HEK293 (cell line): Measurements from ENCODE around the gene CLTC.

Source experiments
- CTCF ChIA-PET: fragments of 350-600 bp; formaldehyde crosslinking; extraction: SDS; loops from one replicate; lab custom pipeline; 2021; ENCODE audit warnings: antibody characterized with exemption; lab: Yijun Ruan, JAX
- POLR2A ChIA-PET: fragments of 300-600 bp; formaldehyde crosslinking; extraction: SDS; loops from one replicate; lab custom pipeline; 2020; ENCODE audit warnings: antibody characterized with exemption, inconsistent platforms; lab: Yijun Ruan, JAX
- H3K27ac ChIP-seq: fragments of 200-500 bp; sonication (Bioruptor generic); 2 replicates; pipeline ENCODE4 v1.5.1; 2014; ENCODE audit warnings: low read depth, low read length, control low read depth, inconsistent platforms; ENCODE audit errors: extremely low read depth
- H3K36me3 ChIP-seq, 2 experiments: fragments of 200-500 bp in 1 of 2; sonication (Bioruptor generic) in 1 of 2; 1 replicate in 1 of 2; 2 replicates in 1 of 2; pipeline ENCODE4 v1.5.1; 2014 to 2017; ENCODE audit warnings: inconsistent platforms in 2 of 2, low read length in 2 of 2; ENCODE audit not compliant: control insufficient read depth in 2 of 2, insufficient read depth in 1 of 2
- H3K4me1 ChIP-seq: fragments of 200-500 bp; sonication (Bioruptor generic); 2 replicates; pipeline ENCODE4 v1.5.1; 2014; ENCODE audit warnings: mild to moderate bottlenecking, low read length, inconsistent platforms; ENCODE audit not compliant: control insufficient read depth, insufficient read depth
- H3K4me3 ChIP-seq: 2 replicates; pipeline ENCODE4 v1.5.1; 2011; ENCODE audit warnings: low read depth, mild to moderate bottlenecking, control low read depth, low read length, moderate library complexity
- H3K9me3 ChIP-seq: fragments of 200-500 bp; sonication (Bioruptor generic); 2 replicates; pipeline ENCODE4 v1.5.1; 2014; ENCODE audit warnings: low read depth, low read length, inconsistent platforms; ENCODE audit not compliant: control insufficient read depth, insufficient read depth
- GLIS2 ChIP-seq: fragments of 450-650 bp; formaldehyde crosslinking; IDR thresholded peaks from 2 replicates; pipeline ENCODE4 v1.5.1; 2016; ENCODE audit warnings: missing biosample characterization, missing genetic modification characterization
- KLF10 ChIP-seq: fragments of 450-650 bp; IDR thresholded peaks from 2 replicates; pipeline ENCODE4 v1.5.1; 2018; ENCODE audit warnings: missing biosample characterization, mild to moderate bottlenecking, missing genetic modification characterization
- KLF16 ChIP-seq: fragments of 450-650 bp; formaldehyde crosslinking; IDR thresholded peaks from 2 replicates; pipeline ENCODE4 v1.5.1; 2017; ENCODE audit warnings: missing biosample characterization, missing genetic modification characterization
- KLF8 ChIP-seq: fragments of 450-650 bp; formaldehyde crosslinking; IDR thresholded peaks from 2 replicates; pipeline ENCODE4 v1.5.1; 2016; ENCODE audit warnings: missing biosample characterization, missing genetic modification characterization
- OSR2 ChIP-seq: fragments of 450-650 bp; formaldehyde crosslinking; IDR thresholded peaks from 2 replicates; pipeline ENCODE4 v1.5.1; 2016; ENCODE audit warnings: missing biosample characterization, missing genetic modification characterization
- PRDM1 ChIP-seq: fragments of 450-650 bp; formaldehyde crosslinking; IDR thresholded peaks from 2 replicates; pipeline ENCODE4; 2016; ENCODE audit warnings: missing biosample characterization, missing genetic modification characterization
- RBAK ChIP-seq: fragments of 450-650 bp; formaldehyde crosslinking; IDR thresholded peaks from 2 replicates; pipeline ENCODE4 v1.5.1; 2016; ENCODE audit warnings: missing biosample characterization, missing genetic modification characterization
- SCRT1 ChIP-seq: fragments of 450-650 bp; formaldehyde crosslinking; IDR thresholded peaks from 2 replicates; pipeline ENCODE4 v1.5.1; 2016; ENCODE audit warnings: missing biosample characterization, missing genetic modification characterization, borderline replicate concordance
- SCRT2 ChIP-seq: fragments of 450-650 bp; formaldehyde crosslinking; IDR thresholded peaks from 2 replicates; pipeline ENCODE4 v1.5.1; 2016; ENCODE audit warnings: missing biosample characterization, missing genetic modification characterization
- ZIC2 ChIP-seq: fragments of 450-650 bp; formaldehyde crosslinking; IDR thresholded peaks from 2 replicates; pipeline ENCODE4 v1.5.1; 2016; ENCODE audit warnings: missing biosample characterization, missing genetic modification characterization
- ZNF133 ChIP-seq: fragments of 450-650 bp; formaldehyde crosslinking; IDR thresholded peaks from 2 replicates; pipeline ENCODE4 v1.5.1; 2016; ENCODE audit warnings: missing biosample characterization, missing genetic modification characterization
- ZNF138 ChIP-seq: fragments of 450-650 bp; formaldehyde crosslinking; IDR thresholded peaks from 2 replicates; pipeline ENCODE4 v1.5.1; 2016; ENCODE audit warnings: missing biosample characterization, missing genetic modification characterization, borderline replicate concordance
- ZNF157 ChIP-seq: fragments of 450-650 bp; formaldehyde crosslinking; IDR thresholded peaks from 2 replicates; pipeline ENCODE4 v1.5.1; 2016; ENCODE audit warnings: missing biosample characterization, missing genetic modification characterization
- ZNF184 ChIP-seq: fragments of 450-650 bp; IDR thresholded peaks from 2 replicates; pipeline ENCODE4 v1.5.1; 2018; ENCODE audit warnings: missing biosample characterization, mild to moderate bottlenecking, missing genetic modification characterization
- ZNF211 ChIP-seq: fragments of 450-650 bp; formaldehyde crosslinking; IDR thresholded peaks from 2 replicates; pipeline ENCODE4 v1.5.1; 2016; ENCODE audit warnings: low read depth, missing biosample characterization, missing genetic modification characterization
- ZNF223 ChIP-seq: fragments of 450-650 bp; formaldehyde crosslinking; IDR thresholded peaks from 2 replicates; pipeline ENCODE4 v1.5.1; 2016; ENCODE audit warnings: missing biosample characterization, missing genetic modification characterization
- ZNF23 ChIP-seq: fragments of 450-650 bp; formaldehyde crosslinking; IDR thresholded peaks from 2 replicates; pipeline ENCODE4 v1.5.1; 2016; ENCODE audit warnings: missing biosample characterization, missing genetic modification characterization, borderline replicate concordance
- ZNF394 ChIP-seq: fragments of 450-650 bp; formaldehyde crosslinking; IDR thresholded peaks from 2 replicates; pipeline ENCODE4 v1.5.1; 2016; ENCODE audit warnings: missing biosample characterization, missing genetic modification characterization, mild to moderate bottlenecking, moderate library complexity, borderline replicate concordance
- ZNF510 ChIP-seq: fragments of 450-650 bp; formaldehyde crosslinking; IDR thresholded peaks from 2 replicates; pipeline ENCODE4 v1.5.1; 2018; ENCODE audit warnings: mild to moderate bottlenecking, missing genetic modification characterization, missing biosample characterization; ENCODE audit not compliant: insufficient replicate concordance
- ZNF624 ChIP-seq: fragments of 450-650 bp; formaldehyde crosslinking; IDR thresholded peaks from 2 replicates; pipeline ENCODE4 v1.5.1; 2017; ENCODE audit warnings: missing biosample characterization, missing genetic modification characterization
- ZNF837 ChIP-seq: fragments of 450-650 bp; formaldehyde crosslinking; IDR thresholded peaks from 2 replicates; pipeline ENCODE4 v1.5.1; 2016; ENCODE audit warnings: missing biosample characterization, missing genetic modification characterization
- ZNF843 ChIP-seq: fragments of 450-650 bp; formaldehyde crosslinking; IDR thresholded peaks from 2 replicates; pipeline ENCODE4 v1.5.1; 2016; ENCODE audit warnings: missing biosample characterization, missing genetic modification characterization
- TF ChIP-seq, protein P1 (sequence below): fragments of 450-650 bp; formaldehyde crosslinking; IDR thresholded peaks from 2 replicates; pipeline ENCODE4; 2016; ENCODE audit warnings: missing biosample characterization, missing genetic modification characterization
- TF ChIP-seq, protein P2 (sequence below): fragments of 450-650 bp; formaldehyde crosslinking; IDR thresholded peaks from 2 replicates; pipeline ENCODE4 v1.5.0; 2017; ENCODE audit warnings: missing biosample characterization, missing genetic modification characterization, borderline replicate concordance
- TF ChIP-seq, protein P3 (sequence below): IDR thresholded peaks from 2 replicates; pipeline ENCODE4 v1.6.1; 2011; ENCODE audit warnings: mild to moderate bottlenecking, low read depth, low read length, borderline replicate concordance
- TF ChIP-seq, protein P4 (sequence below): fragments of 450-650 bp; formaldehyde crosslinking; IDR thresholded peaks from 2 replicates; pipeline ENCODE4 v1.5.1; 2016; ENCODE audit warnings: missing biosample characterization, missing genetic modification characterization
- TF ChIP-seq, protein P5 (sequence below): fragments of 450-650 bp; formaldehyde crosslinking; IDR thresholded peaks from 2 replicates; pipeline ENCODE4 v1.5.1; 2016; ENCODE audit warnings: missing biosample characterization, missing genetic modification characterization

CLTC gene

DNA sequence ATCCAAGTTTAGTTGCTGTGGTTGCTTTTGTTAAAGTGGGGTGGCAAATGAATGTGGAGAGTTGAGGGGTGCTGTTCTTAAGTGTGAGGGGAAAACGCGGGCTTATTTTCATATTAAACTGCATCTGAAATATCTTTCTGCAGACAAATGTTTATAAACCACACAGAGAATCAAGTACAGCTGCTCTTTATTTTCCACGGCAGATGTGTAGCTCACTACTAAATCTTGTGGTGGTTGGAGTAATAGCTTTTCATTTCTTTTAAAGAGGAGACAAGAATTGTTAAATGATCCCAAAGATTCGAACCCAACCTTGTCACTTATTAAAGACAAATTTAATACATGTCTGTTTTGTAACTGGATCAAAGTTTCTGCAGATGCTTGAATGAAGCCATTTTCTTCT lies 2.1 kb downstream of the CLTC start:
- POLR2A ChIA-PET: interaction anchor here (1.3 to 1.5 kb wide), 2 partner anchors 85 to 343 kb away, joined by 3 read pairs; partner anchors contain the start of genes PTRH2, RNFT1 and VMP1
- peak overlapping the region; percentile 3 for H3K4me3 ChIP-seq
- CTCF ChIA-PET: interaction anchor here (0.6 to 1.2 kb wide), 5 partner anchors 13 to 190 kb away, joined by 3 to 4 read pairs (median 3); no protein-coding TSS in a partner anchor
- peaks cover 12% of the 10 kb centered on the region for H3K4me1 ChIP-seq
- TF ChIP-seq ZIC2 (tag by site-specific recombination) (no peak), ZNF133 (no peak), PRDM1 (tag by site-specific recombination) (no peak), RBAK (no peak), ZNF843 (tag by site-specific recombination) (no peak), ZNF223 (tag by site-specific recombination) (no peak), ZNF138 (tag by site-specific recombination) (no peak), ZNF510 (tag by site-specific recombination) (no peak), KLF10 (no peak), ZNF23 (no peak), ZNF157 (tag by site-specific recombination) (no peak), KLF16 (no peak), ZNF837 (no peak), GLIS2 (tag by site-specific recombination) (no peak), SCRT2 (tag by site-specific recombination) (no peak), KLF8 (no peak)
- TF ChIP-seq, protein P1, sequence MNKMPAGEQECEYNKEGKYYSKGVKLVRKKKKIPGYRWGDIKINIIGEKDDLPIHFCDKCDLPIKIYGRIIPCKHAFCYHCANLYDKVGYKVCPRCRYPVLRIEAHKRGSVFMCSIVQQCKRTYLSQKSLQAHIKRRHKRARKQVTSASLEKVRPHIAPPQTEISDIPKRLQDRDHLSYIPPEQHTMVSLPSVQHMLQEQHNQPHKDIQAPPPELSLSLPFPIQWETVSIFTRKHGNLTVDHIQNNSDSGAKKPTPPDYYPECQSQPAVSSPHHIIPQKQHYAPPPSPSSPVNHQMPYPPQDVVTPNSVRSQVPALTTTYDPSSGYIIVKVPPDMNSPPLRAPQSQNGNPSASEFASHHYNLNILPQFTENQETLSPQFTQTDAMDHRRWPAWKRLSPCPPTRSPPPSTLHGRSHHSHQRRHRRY: no peak
- TF ChIP-seq, protein P2, sequence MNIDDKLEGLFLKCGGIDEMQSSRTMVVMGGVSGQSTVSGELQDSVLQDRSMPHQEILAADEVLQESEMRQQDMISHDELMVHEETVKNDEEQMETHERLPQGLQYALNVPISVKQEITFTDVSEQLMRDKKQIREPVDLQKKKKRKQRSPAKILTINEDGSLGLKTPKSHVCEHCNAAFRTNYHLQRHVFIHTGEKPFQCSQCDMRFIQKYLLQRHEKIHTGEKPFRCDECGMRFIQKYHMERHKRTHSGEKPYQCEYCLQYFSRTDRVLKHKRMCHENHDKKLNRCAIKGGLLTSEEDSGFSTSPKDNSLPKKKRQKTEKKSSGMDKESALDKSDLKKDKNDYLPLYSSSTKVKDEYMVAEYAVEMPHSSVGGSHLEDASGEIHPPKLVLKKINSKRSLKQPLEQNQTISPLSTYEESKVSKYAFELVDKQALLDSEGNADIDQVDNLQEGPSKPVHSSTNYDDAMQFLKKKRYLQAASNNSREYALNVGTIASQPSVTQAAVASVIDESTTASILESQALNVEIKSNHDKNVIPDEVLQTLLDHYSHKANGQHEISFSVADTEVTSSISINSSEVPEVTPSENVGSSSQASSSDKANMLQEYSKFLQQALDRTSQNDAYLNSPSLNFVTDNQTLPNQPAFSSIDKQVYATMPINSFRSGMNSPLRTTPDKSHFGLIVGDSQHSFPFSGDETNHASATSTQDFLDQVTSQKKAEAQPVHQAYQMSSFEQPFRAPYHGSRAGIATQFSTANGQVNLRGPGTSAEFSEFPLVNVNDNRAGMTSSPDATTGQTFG (tag by site-specific recombination): no peak
- TF ChIP-seq, protein P3, sequence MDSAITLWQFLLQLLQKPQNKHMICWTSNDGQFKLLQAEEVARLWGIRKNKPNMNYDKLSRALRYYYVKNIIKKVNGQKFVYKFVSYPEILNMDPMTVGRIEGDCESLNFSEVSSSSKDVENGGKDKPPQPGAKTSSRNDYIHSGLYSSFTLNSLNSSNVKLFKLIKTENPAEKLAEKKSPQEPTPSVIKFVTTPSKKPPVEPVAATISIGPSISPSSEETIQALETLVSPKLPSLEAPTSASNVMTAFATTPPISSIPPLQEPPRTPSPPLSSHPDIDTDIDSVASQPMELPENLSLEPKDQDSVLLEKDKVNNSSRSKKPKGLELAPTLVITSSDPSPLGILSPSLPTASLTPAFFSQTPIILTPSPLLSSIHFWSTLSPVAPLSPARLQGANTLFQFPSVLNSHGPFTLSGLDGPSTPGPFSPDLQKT: no peak
- H3K27ac ChIP-seq: no peak overlapping the region
- H3K9me3 ChIP-seq: no peaks in the 10 kb centered on the region
- peaks cover 0 to 19% of the 10 kb centered on the region in 2 experiments; a peak in 2 of 3 replicates for H3K36me3 ChIP-seq

DNA sequence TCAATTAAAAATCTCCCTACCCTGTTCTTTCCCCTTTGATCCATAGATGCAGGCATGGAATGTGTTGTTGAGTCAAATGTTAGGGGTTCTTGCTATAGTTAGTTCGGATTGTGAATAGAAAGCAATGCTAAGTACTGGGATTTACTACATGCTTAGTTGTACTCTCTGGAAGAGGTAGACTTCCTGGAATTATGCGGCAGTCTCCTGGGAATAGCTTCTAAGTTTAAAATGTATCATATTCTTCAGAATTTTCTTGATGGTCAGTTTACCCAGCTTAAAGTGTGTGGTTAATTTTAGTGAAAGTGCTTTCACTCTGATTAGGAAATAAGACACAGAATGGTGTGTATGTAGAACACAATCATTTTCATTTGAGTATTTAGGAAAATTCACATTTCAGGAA lies 3.5 kb downstream of the CLTC start:
- Histone ChIP-seq H3K36me3 (peaks cover 0 to 22% of the 10 kb centered on the region in 2 experiments; a peak in 2 of 3 replicates), H3K9me3 (no peaks in the 10 kb centered on the region), H3K27ac (no peak overlapping the region), H3K4me3 (no peak overlapping the region), H3K4me1 (peaks cover 12% of the 10 kb centered on the region)
- CTCF ChIA-PET: interaction anchor here (0.8 kb wide), 1 partner anchor 101 kb away, joined by 3 read pairs; no protein-coding TSS in a partner anchor
- POLR2A ChIA-PET: interaction anchor here (0.6 kb wide), 1 partner anchor 455 kb away, joined by 3 read pairs; the partner anchor contains the start of gene HEATR6
- TF ChIP-seq ZNF211 (tag by site-specific recombination) (no peak), OSR2 (tag by site-specific recombination) (no peak), ZNF394 (no peak), ZNF624 (tag by site-specific recombination) (no peak), ZNF184 (no peak), SCRT1 (no peak)
- TF ChIP-seq, protein P4, sequence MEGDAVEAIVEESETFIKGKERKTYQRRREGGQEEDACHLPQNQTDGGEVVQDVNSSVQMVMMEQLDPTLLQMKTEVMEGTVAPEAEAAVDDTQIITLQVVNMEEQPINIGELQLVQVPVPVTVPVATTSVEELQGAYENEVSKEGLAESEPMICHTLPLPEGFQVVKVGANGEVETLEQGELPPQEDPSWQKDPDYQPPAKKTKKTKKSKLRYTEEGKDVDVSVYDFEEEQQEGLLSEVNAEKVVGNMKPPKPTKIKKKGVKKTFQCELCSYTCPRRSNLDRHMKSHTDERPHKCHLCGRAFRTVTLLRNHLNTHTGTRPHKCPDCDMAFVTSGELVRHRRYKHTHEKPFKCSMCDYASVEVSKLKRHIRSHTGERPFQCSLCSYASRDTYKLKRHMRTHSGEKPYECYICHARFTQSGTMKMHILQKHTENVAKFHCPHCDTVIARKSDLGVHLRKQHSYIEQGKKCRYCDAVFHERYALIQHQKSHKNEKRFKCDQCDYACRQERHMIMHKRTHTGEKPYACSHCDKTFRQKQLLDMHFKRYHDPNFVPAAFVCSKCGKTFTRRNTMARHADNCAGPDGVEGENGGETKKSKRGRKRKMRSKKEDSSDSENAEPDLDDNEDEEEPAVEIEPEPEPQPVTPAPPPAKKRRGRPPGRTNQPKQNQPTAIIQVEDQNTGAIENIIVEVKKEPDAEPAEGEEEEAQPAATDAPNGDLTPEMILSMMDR (tag by site-specific recombination): no peak
- TF ChIP-seq, protein P5, sequence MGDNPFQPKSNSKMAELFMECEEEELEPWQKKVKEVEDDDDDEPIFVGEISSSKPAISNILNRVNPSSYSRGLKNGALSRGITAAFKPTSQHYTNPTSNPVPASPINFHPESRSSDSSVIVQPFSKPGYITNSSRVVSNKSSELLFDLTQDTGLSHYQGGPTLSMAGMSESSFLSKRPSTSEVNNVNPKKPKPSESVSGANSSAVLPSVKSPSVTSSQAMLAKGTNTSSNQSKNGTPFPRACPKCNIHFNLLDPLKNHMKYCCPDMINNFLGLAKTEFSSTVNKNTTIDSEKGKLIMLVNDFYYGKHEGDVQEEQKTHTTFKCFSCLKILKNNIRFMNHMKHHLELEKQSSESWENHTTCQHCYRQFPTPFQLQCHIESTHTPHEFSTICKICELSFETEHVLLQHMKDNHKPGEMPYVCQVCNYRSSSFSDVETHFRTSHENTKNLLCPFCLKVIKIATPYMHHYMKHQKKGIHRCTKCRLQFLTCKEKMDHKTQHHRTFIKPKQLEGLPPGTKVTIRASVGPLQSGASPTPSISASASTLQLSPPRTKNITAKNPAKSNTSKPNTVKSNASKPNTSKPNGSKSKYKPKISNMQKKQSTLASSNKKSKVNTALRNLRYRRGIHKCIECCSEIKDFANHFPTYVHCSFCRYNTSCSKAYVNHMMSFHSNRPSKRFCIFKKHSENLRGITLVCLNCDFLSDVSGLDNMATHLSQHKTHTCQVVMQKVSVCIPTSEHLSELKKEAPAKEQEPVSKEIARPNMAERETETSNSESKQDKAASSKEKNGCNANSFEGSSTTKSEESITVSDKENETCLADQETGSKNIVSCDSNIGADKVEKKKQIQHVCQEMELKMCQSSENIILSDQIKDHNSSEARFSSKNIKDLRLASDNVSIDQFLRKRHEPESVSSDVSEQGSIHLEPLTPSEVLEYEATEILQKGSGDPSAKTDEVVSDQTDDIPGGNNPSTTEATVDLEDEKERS (tag by site-specific recombination): no peak
